Measurements from ENCODE around the gene LRRC42. TPM values are rescaled to one million over a fixed set of nuclear protein-coding genes. Genes with fewer than 3 reads are reported as not detected.
"Not testable (repeated sequence)": the region's sequence is repeated elsewhere in the genome, so short reads cannot be mapped to it uniquely, and the experiment has no call there.

LRRC42 gene
- total RNA-seq, 1 experiment from 2014 or later: 49.3 TPM

DNA sequence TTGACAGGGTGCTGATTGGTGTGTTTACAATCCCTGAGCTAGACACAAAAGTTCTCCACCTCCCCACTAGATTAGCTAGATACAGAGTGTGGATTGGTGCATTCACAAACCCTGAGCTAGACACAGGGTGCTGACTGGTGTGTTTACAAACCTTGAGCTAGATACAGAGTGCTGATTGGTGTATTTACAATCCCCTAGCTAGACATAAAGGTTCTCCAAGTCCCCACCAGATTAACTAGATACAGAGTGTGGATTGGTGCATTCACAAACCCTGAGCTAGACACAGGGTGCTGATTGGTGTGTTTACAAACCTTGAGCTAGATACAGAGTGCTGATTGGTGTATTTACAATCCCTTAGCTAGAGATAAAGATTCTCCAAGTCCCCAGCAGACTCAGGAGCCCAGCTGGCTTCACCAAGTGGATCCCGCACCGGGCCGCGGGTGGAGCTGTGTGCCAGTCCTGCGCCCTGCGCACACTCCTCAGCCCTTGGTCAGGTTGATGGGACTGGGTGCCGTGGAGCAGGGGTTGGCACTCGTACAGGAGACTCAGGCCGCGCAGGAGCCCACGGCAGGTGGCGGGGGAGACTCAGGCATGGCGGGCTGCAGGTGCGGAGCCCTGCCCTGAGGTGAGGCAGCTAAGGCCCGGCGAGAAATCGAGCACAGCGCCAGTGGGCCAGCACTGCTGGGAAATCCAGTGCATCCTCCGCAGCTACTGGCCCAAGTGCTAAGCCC lies 57.8 kb downstream of the LRRC42 start:
- not testable (repeated sequence) for DNase-seq (ENCODE audit: low read depth)

DNA sequence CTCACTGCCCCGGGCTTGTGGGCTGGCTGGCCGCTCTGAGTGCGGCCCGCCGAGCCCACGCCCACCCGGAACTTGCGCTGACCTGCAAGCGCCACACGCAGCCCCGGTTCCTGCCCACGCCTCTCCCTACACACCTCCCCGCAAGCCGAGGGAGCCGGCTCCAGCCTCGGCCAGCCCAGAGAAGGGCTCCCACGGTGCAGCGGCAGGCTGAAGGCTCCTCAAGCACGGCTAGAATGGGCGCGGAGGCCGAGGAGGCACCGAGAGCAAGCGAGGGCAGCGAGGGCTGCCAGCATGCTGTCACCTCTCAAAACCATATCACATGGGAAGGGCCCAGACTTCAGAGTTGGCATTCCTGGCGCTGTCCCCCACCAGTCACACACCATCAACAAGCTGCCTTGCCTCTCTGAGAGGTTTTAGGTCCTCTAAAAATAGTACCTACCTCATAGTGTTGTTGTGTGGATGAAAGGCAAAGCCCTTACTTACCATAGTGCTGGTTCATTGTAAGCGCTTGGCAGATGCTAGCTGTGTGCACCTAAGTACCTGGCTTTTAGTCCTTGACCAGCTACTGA lies 58.4 kb downstream of the LRRC42 start:
- no peak for DNase-seq (ENCODE audit: low read depth)

DNA sequence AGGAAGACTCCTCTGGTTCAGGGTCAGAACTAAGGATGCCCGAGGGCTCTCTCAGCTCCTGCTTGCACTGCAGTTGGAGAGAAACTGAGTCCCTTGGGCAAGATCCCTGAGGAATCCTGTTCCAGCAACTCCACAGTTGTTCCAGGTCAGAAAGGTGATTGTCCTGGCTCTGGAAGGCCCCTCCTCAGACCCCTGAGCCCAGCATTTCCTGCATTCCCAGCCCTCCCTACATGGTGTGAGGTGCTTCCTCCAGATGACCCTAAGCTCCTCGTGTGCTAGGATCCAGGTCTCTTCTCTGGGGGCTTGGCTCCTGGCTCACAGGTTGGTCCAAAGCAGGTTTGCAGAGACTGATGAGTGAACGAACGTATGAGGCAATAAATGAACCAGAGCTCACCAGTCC lies 60.4 kb downstream of the LRRC42 start:
- no peak for DNase-seq (ENCODE audit: low read depth)

DNA sequence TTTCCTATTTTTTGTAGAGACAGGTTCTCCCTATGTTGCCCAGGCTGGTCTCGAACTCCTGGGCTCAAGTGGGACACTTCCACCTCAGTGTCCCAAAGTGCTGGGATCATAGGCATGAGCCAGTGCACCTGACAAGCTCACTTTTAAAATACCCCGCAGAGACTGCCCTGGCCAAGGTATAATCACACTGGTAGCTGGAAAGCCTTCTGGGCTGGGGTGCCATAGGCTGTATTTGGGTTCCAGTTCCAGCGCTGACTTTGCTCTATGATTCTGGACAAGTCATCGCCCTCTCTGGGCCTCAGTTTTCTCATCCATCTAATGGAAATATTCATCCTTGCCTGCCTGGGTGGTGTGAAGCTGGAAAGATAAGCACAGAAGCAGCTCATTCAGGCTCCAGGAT lies 61.5 kb downstream of the LRRC42 start:
- DNase-seq (ENCODE audit: low read depth): no peak

DNA sequence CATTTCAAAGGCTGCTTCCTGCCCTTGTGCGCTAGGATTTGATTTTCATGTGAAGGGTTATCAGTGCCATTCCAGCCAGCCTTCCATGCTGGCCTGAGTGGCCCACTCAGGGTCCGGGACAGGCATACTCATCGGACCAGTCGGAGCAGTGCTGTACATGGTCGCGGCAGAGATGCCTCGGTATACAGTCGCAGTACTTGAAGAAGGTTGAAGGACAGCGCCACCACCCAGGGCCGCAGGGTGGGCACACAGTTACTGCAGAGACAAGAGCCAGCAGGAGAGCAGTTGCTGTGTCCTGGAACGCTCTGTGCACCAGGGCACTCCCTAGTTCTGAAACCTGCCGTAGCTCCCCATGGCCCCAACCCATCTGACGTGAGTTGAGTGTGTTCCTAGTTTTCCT lies 62.7 kb downstream of the LRRC42 start:
- no peak for DNase-seq (ENCODE audit: low read depth)

GRCh38 chr1:54009406-54009805 lies 63.3 kb downstream of the LRRC42 start:
- no peak for DNase-seq (ENCODE audit: low read depth)

GRCh38 chr1:54010415-54011117 lies 64.4 kb downstream of the LRRC42 start:
- no peak for DNase-seq (ENCODE audit: low read depth)

DNA sequence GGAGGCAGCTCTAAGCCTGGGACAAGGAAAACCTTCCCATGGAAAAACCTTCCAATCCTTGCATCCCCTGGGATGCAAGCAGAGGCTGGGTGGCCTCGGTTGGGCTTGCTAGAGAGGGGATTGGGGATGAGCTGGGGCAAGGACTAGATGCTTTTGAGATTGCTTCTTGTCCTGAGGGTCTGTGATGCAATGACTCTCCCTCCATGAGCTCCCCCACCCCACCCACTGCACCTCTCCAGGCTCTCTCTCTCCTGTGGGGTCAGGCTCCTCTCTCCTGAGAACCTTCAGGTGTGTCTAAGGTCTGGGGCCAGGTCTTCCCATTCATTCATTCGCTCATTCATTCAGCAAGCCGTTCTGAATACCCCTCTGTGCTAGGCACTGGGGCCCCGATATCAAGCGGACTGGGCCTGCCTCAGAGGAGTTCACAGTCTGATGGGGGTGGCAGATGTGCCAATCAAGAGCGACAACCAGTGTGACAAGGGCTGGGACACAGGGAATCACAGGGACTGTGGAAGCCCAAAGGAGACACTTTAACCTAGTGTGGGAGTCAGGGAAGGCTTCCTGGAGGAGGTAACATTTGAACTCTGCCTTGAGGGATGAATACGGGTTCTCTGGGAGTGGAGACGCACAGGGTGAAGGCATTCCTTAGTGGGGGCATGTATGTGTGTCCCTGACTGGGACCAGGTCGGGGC lies 65.3 kb downstream of the LRRC42 start:
- DNase-seq (ENCODE audit: low read depth): no peak

- no peak for DNase-seq (ENCODE audit: low read depth)
These were observed 65.8 kb downstream of the LRRC42 start for GRCh38 chr1:54012008-54012325.

GRCh38 chr1:54012863-54013262 lies 66.7 kb downstream of the LRRC42 start:
- DNase-seq (ENCODE audit: low read depth): no peak

- no peak for DNase-seq (ENCODE audit: low read depth)
These were observed 67.4 kb downstream of the LRRC42 start for GRCh38 chr1:54013393-54014008.

DNA sequence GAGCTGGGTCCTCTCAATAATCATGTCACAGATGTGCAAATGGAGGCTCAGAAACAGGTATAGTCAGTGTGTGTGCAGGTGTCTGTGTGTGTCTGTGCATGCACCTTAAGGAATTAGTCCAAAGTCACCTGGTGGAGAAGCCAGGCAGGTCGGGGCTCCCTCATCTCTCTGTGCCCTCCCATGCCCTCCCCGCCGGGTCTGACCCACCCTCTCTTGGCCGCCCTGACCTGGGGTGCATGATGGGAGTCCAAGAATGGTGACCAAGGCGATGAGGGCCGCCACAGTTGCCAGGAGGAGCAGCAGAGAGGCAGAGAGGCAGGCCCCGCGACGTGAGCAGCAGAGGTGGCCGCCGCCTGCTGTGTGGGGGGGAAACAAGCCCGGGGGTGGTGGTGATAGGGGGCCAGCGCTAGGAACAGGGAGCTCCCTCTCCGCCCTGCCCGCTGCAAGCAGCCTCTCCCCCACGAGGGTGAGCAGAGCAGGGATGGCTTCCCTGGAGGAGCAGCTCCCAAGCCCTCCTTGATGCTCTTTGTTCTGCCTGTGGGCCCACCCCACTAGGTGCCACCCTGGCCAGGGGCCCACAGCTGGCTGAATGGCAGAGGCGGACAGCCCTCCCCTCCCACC lies 68.0 kb downstream of the LRRC42 start:
- DNase-seq (ENCODE audit: low read depth): no peak

- peak; percentile 52 for DNase-seq (ENCODE audit: low read depth)
These were observed 70.5 kb downstream of the LRRC42 start for GRCh38 chr1:54016343-54017282.

Other genes with a start within 250 kb of the LRRC42 start
- 3.7 and 4.6 TPM in 2 replicates for gene GLIS1, start 207.2 kb upstream of the LRRC42 start, total RNA-seq (2014; rRNA removed)
- gene NDC1, start 108.1 kb upstream of the LRRC42 start, total RNA-seq (2014; rRNA removed): 39.3 and 42.0 TPM in 2 replicates
- 20.8 and 28.0 TPM in 2 replicates for gene YIPF1, start 56.6 kb upstream of the LRRC42 start, total RNA-seq (2014; rRNA removed)
- not detected in 2 replicates for gene DIO1, start 52.2 kb upstream of the LRRC42 start, total RNA-seq (2014; rRNA removed)
- 43.3 and 46.4 TPM in 2 replicates for gene IFT25, start 651 bp upstream of the LRRC42 start, total RNA-seq (2014; rRNA removed)
- gene LDLRAD1, start 71.8 kb downstream of the LRRC42 start, total RNA-seq (2014; rRNA removed): not detected in 2 replicates
- gene TMEM59, start 106.9 kb downstream of the LRRC42 start, total RNA-seq (2014; rRNA removed): 247 and 269 TPM in 2 replicates
- gene TCEANC2, start 107.3 kb downstream of the LRRC42 start, total RNA-seq (2014; rRNA removed): 4.6 and 6.3 TPM in 2 replicates
- gene CDCP2, start 206.7 kb downstream of the LRRC42 start, total RNA-seq (2014; rRNA removed): not detected in 2 replicates